Panc1 (cell line): ENCODE data around the gene ASXL3.

Experiments used
- CTCF ChIP-seq: fragments of 450-650 bp; IDR thresholded peaks from 2 replicates; pipeline ENCODE4 v1.5.1; 2017; ENCODE audit warnings: mild to moderate bottlenecking
- POLR2AphosphoS5 ChIP-seq: IDR thresholded peaks from 2 replicates; pipeline ENCODE4 v1.6.1; 2012; ENCODE audit warnings: mild to moderate bottlenecking, low read depth, low read length, moderate library complexity
- REST ChIP-seq, 2 experiments: IDR thresholded peaks; 2 replicates each; pipeline ENCODE4 v1.6.1; 2011 to 2012; ENCODE audit warnings: low read depth in 2 of 2, control low read depth in 1 of 2, low read length in 1 of 2, mild to moderate bottlenecking in 1 of 2, moderate library complexity in 1 of 2; ENCODE audit not compliant: insufficient read depth in 1 of 2
- TCF7L2 ChIP-seq: IDR thresholded peaks from 2 replicates; pipeline ENCODE4 v1.6.1; 2011; ENCODE audit warnings: mild to moderate bottlenecking, low read depth, low read length, inconsistent platforms

GRCh38 chr18:33699372-33699771 lies 121.4 kb downstream of the ASXL3 start:
- TF ChIP-seq CTCF (no peak), TCF7L2 (no peak), POLR2AphosphoS5 (no peak), REST (IDR thresholded peaks at IDR 0.05; ENCODE audit: insufficient read depth in 1 of 2, low read depth in 2 of 2, low read length in 1 of 2) (no peak)
